Panc1 (cell line): ENCODE results near the gene SEL1L3. TPM values are rescaled to one million over a fixed set of nuclear protein-coding genes. Genes with fewer than 3 reads are reported as not detected.

Source experiments
- ATAC-seq: fragments of 200-7000 bp; cut with Tn5 transposase; 2 replicates; pipeline ENCODE4 v1.9.1; 2020; ENCODE audit warnings: mild to moderate bottlenecking, moderate library complexity
- Bru-seq: library from RNA; stranded (reverse); fragments of 400-500 nt; gene quantifications from one replicate; lab custom pipeline; 2021; lab: Mats Ljungman, UMichigan
- BruChase-seq, 2 experiments: library from RNA; stranded (reverse); fragments of 400-500 nt; gene quantifications; one replicate each; lab custom pipeline; 2021; lab: Mats Ljungman, UMichigan
- BruUV-seq: library from RNA; stranded (reverse); fragments of 400-500 nt; replicated peaks from 2 replicates; lab custom pipeline; 2021; lab: Mats Ljungman, UMichigan
- CTCF ChIA-PET: fragments of 300-600 bp; sonication (Branson Sonifier 250); formaldehyde crosslinking; loops from one replicate; lab custom pipeline; 2022; ENCODE audit warnings: antibody characterized with exemption; lab: Charles Lee
- POLR2A ChIA-PET: fragments of 300-600 bp; sonication (Branson Sonifier 250); formaldehyde crosslinking; loops from one replicate; lab custom pipeline; 2022; ENCODE audit warnings: antibody characterized with exemption; lab: Charles Lee
- DNase-seq: peaks from one replicate; pipeline ENCODE4 v3.0.0-alpha.2; 2010; ENCODE audit warnings: low read depth, low spot score
- H3K27ac ChIP-seq: 2 replicates; pipeline ENCODE4 v1.5.1; 2011; ENCODE audit warnings: mild to moderate bottlenecking, low read length, inconsistent platforms
- H3K27me3 ChIP-seq: fragments of 200-500 bp; sonication (Bioruptor generic); 2 replicates; pipeline ENCODE4 v1.6.0; 2014; ENCODE audit warnings: low read length, inconsistent platforms; ENCODE audit not compliant: control insufficient read depth, insufficient read depth
- H3K36me3 ChIP-seq: fragments of 200-500 bp; sonication (Bioruptor generic); 2 replicates; pipeline ENCODE4 v1.5.1; 2014; ENCODE audit warnings: inconsistent platforms, mild to moderate bottlenecking, low read length, moderate library complexity; ENCODE audit not compliant: control insufficient read depth, insufficient read depth
- H3K4me1 ChIP-seq: 2 replicates; pipeline ENCODE4 v1.5.1; 2011; ENCODE audit warnings: inconsistent platforms, mild to moderate bottlenecking, low read length, moderate library complexity; ENCODE audit not compliant: control insufficient read depth, insufficient read depth
- H3K4me3 ChIP-seq, 2 experiments: 2 replicates each; pipeline ENCODE4 v1.5.1; 2011 to 2012; ENCODE audit warnings: low read depth in 2 of 2, low read length in 2 of 2, mild to moderate bottlenecking in 2 of 2, inconsistent platforms in 1 of 2, moderate library complexity in 1 of 2
- H3K9me3 ChIP-seq: fragments of 200-500 bp; sonication (Bioruptor generic); 2 replicates; pipeline ENCODE4 v1.5.1; 2014; ENCODE audit warnings: low read depth, mild to moderate bottlenecking, inconsistent platforms, low read length, moderate library complexity; ENCODE audit not compliant: control insufficient read depth, insufficient read depth
- POLR2AphosphoS5 ChIP-seq: IDR thresholded peaks from 2 replicates; pipeline ENCODE4 v1.6.1; 2012; ENCODE audit warnings: mild to moderate bottlenecking, low read depth, low read length, moderate library complexity
- REST ChIP-seq, 2 experiments: IDR thresholded peaks; 2 replicates each; pipeline ENCODE4 v1.6.1; 2011 to 2012; ENCODE audit warnings: low read depth in 2 of 2, control low read depth in 1 of 2, low read length in 1 of 2, mild to moderate bottlenecking in 1 of 2, moderate library complexity in 1 of 2; ENCODE audit not compliant: insufficient read depth in 1 of 2
- SIN3A ChIP-seq: IDR thresholded peaks from 2 replicates; pipeline ENCODE4 v1.6.1; 2012; ENCODE audit warnings: low read depth, mild to moderate bottlenecking, low read length, moderate library complexity, borderline replicate concordance; ENCODE audit not compliant: insufficient read depth
- TCF7L2 ChIP-seq: IDR thresholded peaks from 2 replicates; pipeline ENCODE4 v1.6.1; 2011; ENCODE audit warnings: mild to moderate bottlenecking, low read depth, low read length, inconsistent platforms
- in situ Hi-C: cut with HindIII; loops from 2 replicates; pipeline ENCODE4 v1.10.0; 2016; ENCODE audit warnings: low sequenced_read_pairs, low pct_unique_long_range_greater_than_20kb
- intact Hi-C: fragments of 100-400 bp; cut with micrococcal nuclease; formaldehyde crosslinking; loops from one replicate; pipeline ENCODE4 v1.10.0; 2022; ENCODE audit not compliant: unreplicated experiment
- long read RNA-seq: library from polyadenylated mRNA; unstranded; transcript quantifications from one replicate; pipeline ENCODE4 v2.0.0, GENCODE V29; 2021; ENCODE audit not compliant: unreplicated experiment
- polyA plus RNA-seq: library from polyadenylated mRNA; unstranded; fragments of >200 nt; gene quantifications from one replicate; pipeline ENCODE4 v1.2.1, GENCODE V29; 2012; ENCODE audit warnings: missing spikeins; ENCODE audit not compliant: insufficient read length
- total RNA-seq: library from RNA; stranded (reverse); gene quantifications from one replicate; pipeline ENCODE4 v1.2.1, GENCODE V29; 2021; ENCODE audit not compliant: unreplicated experiment
- TF ChIP-seq, protein P1 (sequence below): fragments of 450-650 bp; IDR thresholded peaks from 2 replicates; pipeline ENCODE4 v1.5.1; 2017; ENCODE audit warnings: mild to moderate bottlenecking

The SEL1L3 gene
- total RNA-seq (1.1 TPM), Bru-seq, nascent RNA (percentile 17 among the genes with signal in this experiment), BruChase-seq, experiment 1, labeled RNA remaining after a 2-hour chase (percentile 16 among the genes with signal in this experiment), BruChase-seq, experiment 2, labeled RNA remaining after a 6-hour chase (percentile 14 among the genes with signal in this experiment)
- polyA plus RNA-seq: 0.63 TPM
- long read RNA-seq, full-length matches to known transcripts: 2 of 2 reads
- long read RNA-seq, partial matches to known transcripts: 0 of 2 reads
- long read RNA-seq, other reads (novel, unspliced or antisense): 0 of 2 reads

DNA sequence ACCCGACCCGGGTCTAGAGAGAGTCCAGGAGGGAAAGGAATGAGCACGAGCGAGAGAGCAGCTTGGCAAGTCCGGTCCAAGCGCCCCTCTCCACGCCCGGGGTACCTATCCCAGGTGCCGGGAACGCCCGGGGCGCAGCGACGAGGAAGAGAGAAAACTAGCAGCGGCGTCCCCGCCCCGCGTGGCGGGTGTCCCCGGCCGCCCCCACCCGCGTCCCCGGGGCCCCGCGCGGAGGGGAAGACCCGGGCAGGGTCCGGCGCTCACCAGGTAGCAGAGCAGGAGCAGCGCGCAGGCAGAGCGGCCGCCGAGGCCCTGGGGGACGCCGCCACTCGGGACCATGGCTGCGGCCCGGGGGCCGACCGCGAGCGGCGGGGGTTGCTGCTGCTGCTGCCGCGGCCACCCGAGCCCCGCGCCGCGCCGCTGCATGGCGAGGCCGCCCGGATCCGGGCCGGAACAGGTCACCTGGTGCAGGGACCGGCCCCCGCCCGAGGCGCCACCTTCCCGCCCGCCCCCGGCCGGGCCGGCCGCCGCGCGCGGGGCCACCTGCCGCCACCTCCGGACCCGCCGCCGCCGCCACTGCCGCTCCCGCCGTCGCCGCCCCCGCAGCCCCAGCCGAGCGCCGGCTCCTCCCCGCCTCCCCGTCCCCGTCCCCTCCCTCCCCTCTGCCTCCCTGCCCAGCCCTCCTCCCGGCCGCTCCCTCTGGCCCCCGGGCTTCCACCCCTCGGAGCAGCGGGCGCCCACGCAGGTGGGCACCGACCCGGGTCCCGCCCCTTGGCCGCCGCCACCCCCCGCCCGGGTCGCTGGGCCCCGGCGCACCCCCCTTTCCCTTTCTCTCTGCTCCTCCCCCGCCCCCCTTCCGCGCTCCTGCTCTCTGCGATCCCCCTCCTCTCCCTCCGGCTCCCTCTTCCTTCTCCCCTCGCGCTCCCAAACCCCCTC lies at the start of gene SEL1L3:
Gene SEL1L3 (minus strand): TSS at position 578 of the 936 bp plus-strand sequence. CDS start 152 bp downstream, at position 426.
- in situ Hi-C loops: no loop called here
- H3K4me3 ChIP-seq: peak within 1 kb of the TSS; percentile 33 to 43
- ChIA-PET POLR2A (no interaction called here), CTCF (no interaction called here)
- H3K4me1 ChIP-seq: no peaks in the 10 kb centered on the region
- no peaks in the 10 kb centered on the region; the same call in none of the 2 replicates for H3K27me3 ChIP-seq
- BruUV-seq: no TSS peak
- TF ChIP-seq REST (IDR thresholded peaks at IDR 0.05; ENCODE audit: insufficient read depth in 1 of 2, low read depth in 2 of 2, low read length in 1 of 2) (no peak), SIN3A (no peak), POLR2AphosphoS5 (no peak), TCF7L2 (no peak)
- TF ChIP-seq, protein P1, sequence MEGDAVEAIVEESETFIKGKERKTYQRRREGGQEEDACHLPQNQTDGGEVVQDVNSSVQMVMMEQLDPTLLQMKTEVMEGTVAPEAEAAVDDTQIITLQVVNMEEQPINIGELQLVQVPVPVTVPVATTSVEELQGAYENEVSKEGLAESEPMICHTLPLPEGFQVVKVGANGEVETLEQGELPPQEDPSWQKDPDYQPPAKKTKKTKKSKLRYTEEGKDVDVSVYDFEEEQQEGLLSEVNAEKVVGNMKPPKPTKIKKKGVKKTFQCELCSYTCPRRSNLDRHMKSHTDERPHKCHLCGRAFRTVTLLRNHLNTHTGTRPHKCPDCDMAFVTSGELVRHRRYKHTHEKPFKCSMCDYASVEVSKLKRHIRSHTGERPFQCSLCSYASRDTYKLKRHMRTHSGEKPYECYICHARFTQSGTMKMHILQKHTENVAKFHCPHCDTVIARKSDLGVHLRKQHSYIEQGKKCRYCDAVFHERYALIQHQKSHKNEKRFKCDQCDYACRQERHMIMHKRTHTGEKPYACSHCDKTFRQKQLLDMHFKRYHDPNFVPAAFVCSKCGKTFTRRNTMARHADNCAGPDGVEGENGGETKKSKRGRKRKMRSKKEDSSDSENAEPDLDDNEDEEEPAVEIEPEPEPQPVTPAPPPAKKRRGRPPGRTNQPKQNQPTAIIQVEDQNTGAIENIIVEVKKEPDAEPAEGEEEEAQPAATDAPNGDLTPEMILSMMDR: no peak
- no peak for DNase-seq
- no peak within 1 kb of the TSS for H3K27ac ChIP-seq
- intact Hi-C loops: no loop called here
- peak; percentile 64 for ATAC-seq
- H3K36me3 ChIP-seq: no peaks in the 10 kb centered on the region
- no peaks in the 10 kb centered on the region for H3K9me3 ChIP-seq

DNA sequence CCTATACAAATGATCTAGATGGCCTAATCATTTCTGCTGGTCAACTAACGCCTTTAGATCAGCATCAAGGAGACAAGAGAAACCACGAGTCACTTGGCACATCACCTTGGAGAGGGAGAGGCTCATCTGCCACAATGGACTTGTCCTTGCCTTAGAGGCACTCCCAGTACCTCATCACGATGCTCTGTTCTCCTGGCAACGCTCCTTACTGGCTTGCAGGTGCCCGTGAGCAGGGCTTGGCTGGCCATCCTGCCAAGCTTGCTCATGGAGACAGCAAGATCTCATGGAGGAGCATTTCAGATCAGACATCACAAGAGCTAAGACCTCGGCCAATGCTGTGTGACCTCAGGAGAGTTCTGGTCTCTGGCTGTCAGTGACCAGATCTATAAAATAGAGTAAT lies 48.6 kb upstream of the SEL1L3 start:
- no peaks in the 10 kb centered on the region; the same call in 1 of the 2 replicates for H3K9me3 ChIP-seq
- DNase-seq (no peak), ATAC-seq (no peak)
- no peak overlapping the region for H3K27ac ChIP-seq
- H3K27me3 ChIP-seq: no peaks in the 10 kb centered on the region
- no TSS peak for BruUV-seq
- in situ Hi-C loops (no loop called here), intact Hi-C loops (no loop called here)
- POLR2A ChIA-PET: no interaction called here
- TF ChIP-seq, protein P1: no peak
- TF ChIP-seq REST (IDR thresholded peaks at IDR 0.05; ENCODE audit: insufficient read depth in 1 of 2, low read depth in 2 of 2, low read length in 1 of 2): no peak
- no peak for TF ChIP-seq POLR2AphosphoS5
- TF ChIP-seq SIN3A: no peak
- TF ChIP-seq TCF7L2: no peak
- no peaks in the 10 kb centered on the region; the same call in 1 of the 2 replicates for H3K4me1 ChIP-seq
- H3K4me3 ChIP-seq: no peak overlapping the region
- CTCF ChIA-PET: no interaction called here
- peaks cover 6% of the 10 kb centered on the region; the same call in 1 of the 2 replicates for H3K36me3 ChIP-seq
